ENCODE results near the gene AK8.

DNA sequence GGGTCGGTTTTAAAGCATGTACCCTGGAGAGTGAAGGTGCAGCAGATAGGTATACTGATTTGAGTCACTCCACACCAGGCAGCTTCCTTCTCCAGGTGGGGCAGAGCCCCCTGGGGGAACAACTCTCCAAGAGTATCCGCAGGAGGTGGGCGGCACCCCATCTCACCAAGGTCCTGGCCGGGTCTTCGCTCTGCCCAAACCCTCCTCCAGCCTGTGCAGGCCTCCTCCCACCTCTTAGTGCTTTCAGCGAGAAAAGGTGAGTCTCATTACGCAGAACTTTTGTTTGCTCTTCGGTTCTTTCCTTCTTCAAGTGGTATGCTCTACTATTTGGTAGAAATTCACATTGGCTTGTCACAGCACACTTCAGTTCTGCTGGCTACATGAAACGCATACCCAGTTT is 14.3 kb upstream of the AK8 start:
- TF ChIP-seq, protein P1, sequence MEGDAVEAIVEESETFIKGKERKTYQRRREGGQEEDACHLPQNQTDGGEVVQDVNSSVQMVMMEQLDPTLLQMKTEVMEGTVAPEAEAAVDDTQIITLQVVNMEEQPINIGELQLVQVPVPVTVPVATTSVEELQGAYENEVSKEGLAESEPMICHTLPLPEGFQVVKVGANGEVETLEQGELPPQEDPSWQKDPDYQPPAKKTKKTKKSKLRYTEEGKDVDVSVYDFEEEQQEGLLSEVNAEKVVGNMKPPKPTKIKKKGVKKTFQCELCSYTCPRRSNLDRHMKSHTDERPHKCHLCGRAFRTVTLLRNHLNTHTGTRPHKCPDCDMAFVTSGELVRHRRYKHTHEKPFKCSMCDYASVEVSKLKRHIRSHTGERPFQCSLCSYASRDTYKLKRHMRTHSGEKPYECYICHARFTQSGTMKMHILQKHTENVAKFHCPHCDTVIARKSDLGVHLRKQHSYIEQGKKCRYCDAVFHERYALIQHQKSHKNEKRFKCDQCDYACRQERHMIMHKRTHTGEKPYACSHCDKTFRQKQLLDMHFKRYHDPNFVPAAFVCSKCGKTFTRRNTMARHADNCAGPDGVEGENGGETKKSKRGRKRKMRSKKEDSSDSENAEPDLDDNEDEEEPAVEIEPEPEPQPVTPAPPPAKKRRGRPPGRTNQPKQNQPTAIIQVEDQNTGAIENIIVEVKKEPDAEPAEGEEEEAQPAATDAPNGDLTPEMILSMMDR (conservative IDR thresholded peaks at IDR 0.05; ENCODE audit: low read depth in 2 of 2), result no peak
- TF ChIP-seq POLR2AphosphoS5 (IDR thresholded peaks at IDR 0.05; ENCODE audit: low read depth) (no peak), EZH2phosphoT487 (IDR thresholded peaks at IDR 0.05; ENCODE audit: unreplicated experiment) (no peak), CREB1 (CRISPR knock-in tag; IDR thresholded peaks at IDR 0.05; ENCODE audit: low read depth) (no peak), EZH2 (IDR thresholded peaks at IDR 0.05; ENCODE audit: low read depth, unreplicated experiment) (no peak), JUNB (IDR thresholded peaks at IDR 0.05; ENCODE audit: unreplicated experiment) (no peak), STAT1 (IDR thresholded peaks at IDR 0.05; ENCODE audit: unreplicated experiment) (no peak), ZNF331 (CRISPR knock-in tag; IDR thresholded peaks at IDR 0.05; ENCODE audit: low read depth) (no peak), ZNF114 (CRISPR knock-in tag; IDR thresholded peaks at IDR 0.05) (no peak), NANOG (IDR thresholded peaks at IDR 0.05; ENCODE audit: borderline replicate concordance) (no peak)
- TF ChIP-seq, protein P2, sequence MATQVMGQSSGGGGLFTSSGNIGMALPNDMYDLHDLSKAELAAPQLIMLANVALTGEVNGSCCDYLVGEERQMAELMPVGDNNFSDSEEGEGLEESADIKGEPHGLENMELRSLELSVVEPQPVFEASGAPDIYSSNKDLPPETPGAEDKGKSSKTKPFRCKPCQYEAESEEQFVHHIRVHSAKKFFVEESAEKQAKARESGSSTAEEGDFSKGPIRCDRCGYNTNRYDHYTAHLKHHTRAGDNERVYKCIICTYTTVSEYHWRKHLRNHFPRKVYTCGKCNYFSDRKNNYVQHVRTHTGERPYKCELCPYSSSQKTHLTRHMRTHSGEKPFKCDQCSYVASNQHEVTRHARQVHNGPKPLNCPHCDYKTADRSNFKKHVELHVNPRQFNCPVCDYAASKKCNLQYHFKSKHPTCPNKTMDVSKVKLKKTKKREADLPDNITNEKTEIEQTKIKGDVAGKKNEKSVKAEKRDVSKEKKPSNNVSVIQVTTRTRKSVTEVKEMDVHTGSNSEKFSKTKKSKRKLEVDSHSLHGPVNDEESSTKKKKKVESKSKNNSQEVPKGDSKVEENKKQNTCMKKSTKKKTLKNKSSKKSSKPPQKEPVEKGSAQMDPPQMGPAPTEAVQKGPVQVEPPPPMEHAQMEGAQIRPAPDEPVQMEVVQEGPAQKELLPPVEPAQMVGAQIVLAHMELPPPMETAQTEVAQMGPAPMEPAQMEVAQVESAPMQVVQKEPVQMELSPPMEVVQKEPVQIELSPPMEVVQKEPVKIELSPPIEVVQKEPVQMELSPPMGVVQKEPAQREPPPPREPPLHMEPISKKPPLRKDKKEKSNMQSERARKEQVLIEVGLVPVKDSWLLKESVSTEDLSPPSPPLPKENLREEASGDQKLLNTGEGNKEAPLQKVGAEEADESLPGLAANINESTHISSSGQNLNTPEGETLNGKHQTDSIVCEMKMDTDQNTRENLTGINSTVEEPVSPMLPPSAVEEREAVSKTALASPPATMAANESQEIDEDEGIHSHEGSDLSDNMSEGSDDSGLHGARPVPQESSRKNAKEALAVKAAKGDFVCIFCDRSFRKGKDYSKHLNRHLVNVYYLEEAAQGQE (IDR thresholded peaks at IDR 0.05; ENCODE audit: unreplicated experiment), result no peak
- TF ChIP-seq, protein P3, sequence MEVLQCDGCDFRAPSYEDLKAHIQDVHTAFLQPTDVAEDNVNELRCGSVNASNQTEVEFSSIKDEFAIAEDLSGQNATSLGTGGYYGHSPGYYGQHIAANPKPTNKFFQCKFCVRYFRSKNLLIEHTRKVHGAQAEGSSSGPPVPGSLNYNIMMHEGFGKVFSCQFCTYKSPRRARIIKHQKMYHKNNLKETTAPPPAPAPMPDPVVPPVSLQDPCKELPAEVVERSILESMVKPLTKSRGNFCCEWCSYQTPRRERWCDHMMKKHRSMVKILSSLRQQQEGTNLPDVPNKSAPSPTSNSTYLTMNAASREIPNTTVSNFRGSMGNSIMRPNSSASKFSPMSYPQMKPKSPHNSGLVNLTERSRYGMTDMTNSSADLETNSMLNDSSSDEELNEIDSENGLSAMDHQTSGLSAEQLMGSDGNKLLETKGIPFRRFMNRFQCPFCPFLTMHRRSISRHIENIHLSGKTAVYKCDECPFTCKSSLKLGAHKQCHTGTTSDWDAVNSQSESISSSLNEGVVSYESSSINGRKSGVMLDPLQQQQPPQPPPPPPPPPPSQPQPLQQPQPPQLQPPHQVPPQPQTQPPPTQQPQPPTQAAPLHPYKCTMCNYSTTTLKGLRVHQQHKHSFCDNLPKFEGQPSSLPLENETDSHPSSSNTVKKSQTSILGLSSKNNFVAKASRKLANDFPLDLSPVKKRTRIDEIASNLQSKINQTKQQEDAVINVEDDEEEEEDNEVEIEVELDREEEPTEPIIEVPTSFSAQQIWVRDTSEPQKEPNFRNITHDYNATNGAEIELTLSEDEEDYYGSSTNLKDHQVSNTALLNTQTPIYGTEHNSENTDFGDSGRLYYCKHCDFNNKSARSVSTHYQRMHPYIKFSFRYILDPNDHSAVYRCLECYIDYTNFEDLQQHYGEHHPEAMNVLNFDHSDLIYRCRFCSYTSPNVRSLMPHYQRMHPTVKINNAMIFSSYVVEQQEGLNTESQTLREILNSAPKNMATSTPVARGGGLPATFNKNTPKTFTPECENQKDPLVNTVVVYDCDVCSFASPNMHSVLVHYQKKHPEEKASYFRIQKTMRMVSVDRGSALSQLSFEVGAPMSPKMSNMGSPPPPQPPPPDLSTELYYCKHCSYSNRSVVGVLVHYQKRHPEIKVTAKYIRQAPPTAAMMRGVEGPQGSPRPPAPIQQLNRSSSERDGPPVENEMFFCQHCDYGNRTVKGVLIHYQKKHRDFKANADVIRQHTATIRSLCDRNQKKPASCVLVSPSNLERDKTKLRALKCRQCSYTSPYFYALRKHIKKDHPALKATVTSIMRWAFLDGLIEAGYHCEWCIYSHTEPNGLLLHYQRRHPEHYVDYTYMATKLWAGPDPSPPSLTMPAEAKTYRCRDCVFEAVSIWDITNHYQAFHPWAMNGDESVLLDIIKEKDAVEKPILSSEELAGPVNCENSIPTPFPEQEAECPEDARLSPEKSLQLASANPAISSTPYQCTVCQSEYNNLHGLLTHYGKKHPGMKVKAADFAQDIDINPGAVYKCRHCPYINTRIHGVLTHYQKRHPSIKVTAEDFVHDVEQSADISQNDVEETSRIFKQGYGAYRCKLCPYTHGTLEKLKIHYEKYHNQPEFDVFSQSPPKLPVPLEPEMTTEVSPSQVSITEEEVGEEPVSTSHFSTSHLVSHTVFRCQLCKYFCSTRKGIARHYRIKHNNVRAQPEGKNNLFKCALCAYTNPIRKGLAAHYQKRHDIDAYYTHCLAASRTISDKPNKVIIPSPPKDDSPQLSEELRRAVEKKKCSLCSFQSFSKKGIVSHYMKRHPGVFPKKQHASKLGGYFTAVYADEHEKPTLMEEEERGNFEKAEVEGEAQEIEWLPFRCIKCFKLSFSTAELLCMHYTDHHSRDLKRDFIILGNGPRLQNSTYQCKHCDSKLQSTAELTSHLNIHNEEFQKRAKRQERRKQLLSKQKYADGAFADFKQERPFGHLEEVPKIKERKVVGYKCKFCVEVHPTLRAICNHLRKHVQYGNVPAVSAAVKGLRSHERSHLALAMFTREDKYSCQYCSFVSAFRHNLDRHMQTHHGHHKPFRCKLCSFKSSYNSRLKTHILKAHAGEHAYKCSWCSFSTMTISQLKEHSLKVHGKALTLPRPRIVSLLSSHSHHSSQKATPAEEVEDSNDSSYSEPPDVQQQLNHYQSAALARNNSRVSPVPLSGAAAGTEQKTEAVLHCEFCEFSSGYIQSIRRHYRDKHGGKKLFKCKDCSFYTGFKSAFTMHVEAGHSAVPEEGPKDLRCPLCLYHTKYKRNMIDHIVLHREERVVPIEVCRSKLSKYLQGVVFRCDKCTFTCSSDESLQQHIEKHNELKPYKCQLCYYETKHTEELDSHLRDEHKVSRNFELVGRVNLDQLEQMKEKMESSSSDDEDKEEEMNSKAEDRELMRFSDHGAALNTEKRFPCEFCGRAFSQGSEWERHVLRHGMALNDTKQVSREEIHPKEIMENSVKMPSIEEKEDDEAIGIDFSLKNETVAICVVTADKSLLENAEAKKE (CRISPR knock-in tag; IDR thresholded peaks at IDR 0.05), result no peak
- TF ChIP-seq, protein P4, sequence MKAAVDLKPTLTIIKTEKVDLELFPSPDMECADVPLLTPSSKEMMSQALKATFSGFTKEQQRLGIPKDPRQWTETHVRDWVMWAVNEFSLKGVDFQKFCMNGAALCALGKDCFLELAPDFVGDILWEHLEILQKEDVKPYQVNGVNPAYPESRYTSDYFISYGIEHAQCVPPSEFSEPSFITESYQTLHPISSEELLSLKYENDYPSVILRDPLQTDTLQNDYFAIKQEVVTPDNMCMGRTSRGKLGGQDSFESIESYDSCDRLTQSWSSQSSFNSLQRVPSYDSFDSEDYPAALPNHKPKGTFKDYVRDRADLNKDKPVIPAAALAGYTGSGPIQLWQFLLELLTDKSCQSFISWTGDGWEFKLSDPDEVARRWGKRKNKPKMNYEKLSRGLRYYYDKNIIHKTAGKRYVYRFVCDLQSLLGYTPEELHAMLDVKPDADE (IDR thresholded peaks at IDR 0.05), result no peak

Measured in GM23338 (cell line).